HG03135 (cell line): Measurements from ENCODE around the gene CDH4.

Source experiments
- ATAC-seq: cut with Tn5 transposase; IDR thresholded peaks from one replicate; pipeline ENCODE4 v1.9.1; 2021; ENCODE audit warnings: mild to moderate bottlenecking, moderate library complexity; ENCODE audit not compliant: unreplicated experiment

The CDH4 gene

GRCh38 chr20:61789329-61789728 lies 537.3 kb downstream of the CDH4 start:
- ATAC-seq = no peak

GRCh38 chr20:61790116-61790827 lies 538.2 kb downstream of the CDH4 start:
- ATAC-seq = no peak

GRCh38 chr20:61791995-61792394 lies 539.9 kb downstream of the CDH4 start:
- no peak for ATAC-seq

- no peak for ATAC-seq
These were observed 543.9 kb downstream of the CDH4 start for GRCh38 chr20:61795669-61796630.

- ATAC-seq = no peak
These were observed 544.7 kb downstream of the CDH4 start for GRCh38 chr20:61796738-61797137.

- ATAC-seq = no peak
These were observed 545.1 kb downstream of the CDH4 start for GRCh38 chr20:61797200-61797599.

- no peak for ATAC-seq
These were observed 545.9 kb downstream of the CDH4 start for GRCh38 chr20:61797971-61798411.

GRCh38 chr20:61798632-61799031 lies 546.6 kb downstream of the CDH4 start:
- no peak for ATAC-seq

- no peak for ATAC-seq
These were observed 547.4 kb downstream of the CDH4 start for GRCh38 chr20:61799394-61799923.

GRCh38 chr20:61799928-61800327 lies 547.9 kb downstream of the CDH4 start:
- ATAC-seq = no peak

GRCh38 chr20:61800359-61801064 lies 548.5 kb downstream of the CDH4 start:
- ATAC-seq = no peak

- ATAC-seq = no peak
These were observed 549.0 kb downstream of the CDH4 start for GRCh38 chr20:61801065-61801360.

- no peak for ATAC-seq
These were observed 549.4 kb downstream of the CDH4 start for GRCh38 chr20:61801428-61801827.

- ATAC-seq = no peak
These were observed 549.9 kb downstream of the CDH4 start for GRCh38 chr20:61801857-61802442.

- no peak for ATAC-seq
These were observed 550.8 kb downstream of the CDH4 start for GRCh38 chr20:61802721-61803311.

GRCh38 chr20:61803416-61803914 lies 551.4 kb downstream of the CDH4 start:
- no peak for ATAC-seq

- no peak for ATAC-seq
These were observed 552.1 kb downstream of the CDH4 start for GRCh38 chr20:61803915-61804751.

- no peak for ATAC-seq
These were observed 552.8 kb downstream of the CDH4 start for GRCh38 chr20:61804752-61805295.

- no peak for ATAC-seq
These were observed 553.3 kb downstream of the CDH4 start for GRCh38 chr20:61805365-61805764.
